ENCODE data around the gene EIF5A2.

The EIF5A2 gene

DNA sequence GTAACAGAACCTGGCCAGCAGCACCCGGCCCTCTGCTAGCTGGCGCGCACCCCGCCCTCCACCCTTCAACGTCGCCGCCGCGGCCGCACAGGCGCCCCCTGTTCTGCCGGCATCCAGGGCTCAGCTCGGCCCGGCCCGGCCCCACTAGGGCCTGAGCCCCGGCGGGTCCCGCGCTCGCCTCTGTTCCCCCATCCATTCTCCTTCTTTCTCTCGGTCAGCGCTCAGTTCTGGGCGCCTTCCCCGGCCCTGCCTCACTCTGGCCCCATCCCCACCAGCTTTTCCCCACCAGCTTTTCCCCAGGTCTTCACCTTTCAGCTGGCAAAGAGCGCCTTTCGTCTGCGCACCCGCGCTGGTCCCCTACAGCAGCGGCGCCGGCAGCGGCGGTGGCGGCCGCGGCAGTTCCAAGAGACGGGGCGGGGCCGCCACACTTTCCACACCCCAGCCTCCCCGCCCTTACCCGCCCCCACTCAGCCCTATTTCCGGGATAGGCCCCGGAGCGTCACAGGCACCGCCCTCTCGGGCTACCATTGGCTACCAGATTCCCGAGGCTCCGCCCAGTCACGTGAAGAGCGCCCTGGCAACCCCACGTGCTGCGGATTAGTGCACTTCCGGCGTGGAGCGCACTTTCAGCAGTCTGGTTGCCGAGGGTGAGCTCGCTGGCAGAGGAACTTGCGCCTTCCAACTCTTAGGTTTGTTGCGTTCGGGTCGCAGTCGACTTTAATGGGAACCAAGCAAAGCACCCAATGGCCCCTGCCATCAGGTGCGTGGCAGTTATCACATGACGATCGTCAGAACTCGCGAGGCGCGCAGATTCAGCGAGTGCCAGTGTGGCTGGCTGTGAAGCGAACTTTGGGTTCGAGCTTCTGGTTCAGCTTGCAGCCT, at the start of gene EIF5A2:
EIF5A2 (minus strand) TSS at position 403 of the 882 bp plus-strand sequence. CDS start 831 bp downstream, outside the sequence.
- CTCF ChIA-PET, result interaction anchor here (1.0 kb wide), 1 partner anchor 60 kb away, joined by 3 read pairs; no protein-coding TSS in a partner anchor
- POLR2A ChIA-PET, result interaction anchor here (0.6 kb wide), 1 partner anchor 51 kb away, joined by 3 read pairs; no protein-coding TSS in a partner anchor
- peak; percentile 88 for DNase-seq (ENCODE audit: extremely low spot score)
- TF ChIP-seq, protein P1, sequence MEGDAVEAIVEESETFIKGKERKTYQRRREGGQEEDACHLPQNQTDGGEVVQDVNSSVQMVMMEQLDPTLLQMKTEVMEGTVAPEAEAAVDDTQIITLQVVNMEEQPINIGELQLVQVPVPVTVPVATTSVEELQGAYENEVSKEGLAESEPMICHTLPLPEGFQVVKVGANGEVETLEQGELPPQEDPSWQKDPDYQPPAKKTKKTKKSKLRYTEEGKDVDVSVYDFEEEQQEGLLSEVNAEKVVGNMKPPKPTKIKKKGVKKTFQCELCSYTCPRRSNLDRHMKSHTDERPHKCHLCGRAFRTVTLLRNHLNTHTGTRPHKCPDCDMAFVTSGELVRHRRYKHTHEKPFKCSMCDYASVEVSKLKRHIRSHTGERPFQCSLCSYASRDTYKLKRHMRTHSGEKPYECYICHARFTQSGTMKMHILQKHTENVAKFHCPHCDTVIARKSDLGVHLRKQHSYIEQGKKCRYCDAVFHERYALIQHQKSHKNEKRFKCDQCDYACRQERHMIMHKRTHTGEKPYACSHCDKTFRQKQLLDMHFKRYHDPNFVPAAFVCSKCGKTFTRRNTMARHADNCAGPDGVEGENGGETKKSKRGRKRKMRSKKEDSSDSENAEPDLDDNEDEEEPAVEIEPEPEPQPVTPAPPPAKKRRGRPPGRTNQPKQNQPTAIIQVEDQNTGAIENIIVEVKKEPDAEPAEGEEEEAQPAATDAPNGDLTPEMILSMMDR (IDR thresholded peaks at IDR 0.05; ENCODE audit: control extremely low read depth, extremely low read depth, low read depth, missing control alignments), result no peak

DNA sequence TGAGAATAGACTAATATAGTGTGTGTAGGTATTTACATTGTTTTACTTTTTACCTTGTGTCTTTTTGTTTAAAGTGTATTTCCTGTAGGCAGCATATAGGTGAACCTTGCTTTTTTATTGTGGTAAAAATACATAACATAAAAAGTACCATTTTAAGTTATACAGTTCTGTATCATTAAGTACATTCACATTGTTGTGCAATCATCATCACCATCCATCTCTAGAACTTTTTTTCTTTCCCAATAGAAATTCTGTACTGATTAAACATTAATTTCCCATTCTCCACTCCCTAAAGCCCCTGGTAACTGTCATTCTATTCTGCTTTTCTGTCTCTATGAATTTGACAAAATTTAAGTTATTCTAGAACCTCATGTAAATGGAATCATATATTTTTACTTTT, 48.2 kb upstream of the EIF5A2 start:
- POLR2A ChIA-PET, result no interaction called here
- DNase-seq (ENCODE audit: extremely low spot score), result no peak
- CTCF ChIA-PET, result interaction anchor here (1.0 kb wide), 1 partner anchor 9 kb away, joined by 3 read pairs; no protein-coding TSS in a partner anchor
- TF ChIP-seq, protein P1 (IDR thresholded peaks at IDR 0.05; ENCODE audit: control extremely low read depth, extremely low read depth, low read depth, missing control alignments), result no peak

DNA sequence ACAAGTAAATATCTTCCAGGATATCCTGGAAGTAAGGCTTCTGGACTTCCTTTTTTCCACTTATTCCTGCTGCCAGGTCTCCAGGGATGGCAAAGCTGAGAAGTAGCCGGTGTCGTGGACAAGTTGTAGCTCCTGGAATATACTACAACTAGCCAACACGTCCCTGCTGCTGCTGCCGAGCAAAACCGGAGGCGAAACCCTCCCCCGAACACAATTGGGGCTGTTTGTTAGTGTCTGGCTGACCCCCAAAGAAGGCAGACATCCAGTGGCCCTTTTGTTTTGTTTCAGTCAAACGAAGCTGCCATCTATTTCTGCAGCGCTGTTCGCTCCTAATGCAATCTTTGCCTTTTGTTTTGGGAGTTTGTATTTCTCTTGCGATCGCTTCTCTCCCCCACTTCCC, 45.3 kb upstream of the EIF5A2 start:
- no peak for DNase-seq (ENCODE audit: extremely low spot score)
- TF ChIP-seq, protein P1 (IDR thresholded peaks at IDR 0.05; ENCODE audit: control extremely low read depth, extremely low read depth, low read depth, missing control alignments), result no peak
- ChIA-PET CTCF (no interaction called here), POLR2A (no interaction called here)

DNA sequence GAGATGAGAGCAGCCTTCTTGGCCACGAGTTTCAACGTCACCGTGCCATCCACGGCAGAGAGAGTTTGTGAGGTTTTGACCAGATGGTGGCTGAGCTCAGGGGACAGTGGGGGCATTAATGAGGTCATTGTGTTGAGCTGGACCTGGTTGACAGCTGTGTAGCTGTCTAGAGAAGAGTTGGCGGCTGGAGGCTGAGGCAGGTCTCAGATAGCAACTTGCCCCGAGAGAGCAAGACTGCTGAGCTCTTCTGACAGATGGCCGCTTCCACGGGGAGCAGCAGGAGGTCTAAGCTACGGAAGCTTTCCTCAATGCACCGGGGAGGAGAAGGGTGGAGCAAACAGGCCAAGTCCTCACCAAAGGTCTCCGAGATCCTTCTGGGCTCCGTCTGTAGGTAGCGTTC, 44.8 kb upstream of the EIF5A2 start:
- TF ChIP-seq, protein P1 (IDR thresholded peaks at IDR 0.05; ENCODE audit: control extremely low read depth, extremely low read depth, low read depth, missing control alignments), result no peak
- DNase-seq (ENCODE audit: extremely low spot score), result no peak
- ChIA-PET POLR2A (no interaction called here), CTCF (interaction anchor here (1.0 kb wide), 1 partner anchor 9 kb away, joined by 3 read pairs; no protein-coding TSS in a partner anchor)

DNA sequence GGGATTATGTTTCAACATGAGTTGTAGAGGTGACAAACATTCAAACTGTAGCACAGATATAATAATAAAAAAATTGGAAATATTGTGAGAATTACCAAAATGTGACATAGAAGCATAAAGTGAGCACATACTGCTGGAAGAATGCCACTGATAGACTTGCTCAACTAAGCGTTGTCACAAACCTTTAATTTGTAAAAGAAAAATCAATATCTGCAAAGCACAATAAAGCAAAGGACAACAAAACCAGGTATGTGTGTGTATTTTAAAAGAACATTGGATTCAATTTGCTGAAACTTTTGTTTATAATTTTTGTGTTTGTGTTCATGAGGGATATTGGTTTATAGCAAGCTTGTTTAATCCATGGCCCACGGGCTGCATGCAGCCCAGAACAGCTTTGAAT, 40.8 kb upstream of the EIF5A2 start:
- TF ChIP-seq, protein P1 (IDR thresholded peaks at IDR 0.05; ENCODE audit: control extremely low read depth, extremely low read depth, low read depth, missing control alignments), result no peak
- ChIA-PET CTCF (interaction anchor here (2.2 kb wide), 1 partner anchor 13 kb away, joined by 5 read pairs; no protein-coding TSS in a partner anchor), POLR2A (no interaction called here)
- DNase-seq (ENCODE audit: extremely low spot score), result no peak

DNA sequence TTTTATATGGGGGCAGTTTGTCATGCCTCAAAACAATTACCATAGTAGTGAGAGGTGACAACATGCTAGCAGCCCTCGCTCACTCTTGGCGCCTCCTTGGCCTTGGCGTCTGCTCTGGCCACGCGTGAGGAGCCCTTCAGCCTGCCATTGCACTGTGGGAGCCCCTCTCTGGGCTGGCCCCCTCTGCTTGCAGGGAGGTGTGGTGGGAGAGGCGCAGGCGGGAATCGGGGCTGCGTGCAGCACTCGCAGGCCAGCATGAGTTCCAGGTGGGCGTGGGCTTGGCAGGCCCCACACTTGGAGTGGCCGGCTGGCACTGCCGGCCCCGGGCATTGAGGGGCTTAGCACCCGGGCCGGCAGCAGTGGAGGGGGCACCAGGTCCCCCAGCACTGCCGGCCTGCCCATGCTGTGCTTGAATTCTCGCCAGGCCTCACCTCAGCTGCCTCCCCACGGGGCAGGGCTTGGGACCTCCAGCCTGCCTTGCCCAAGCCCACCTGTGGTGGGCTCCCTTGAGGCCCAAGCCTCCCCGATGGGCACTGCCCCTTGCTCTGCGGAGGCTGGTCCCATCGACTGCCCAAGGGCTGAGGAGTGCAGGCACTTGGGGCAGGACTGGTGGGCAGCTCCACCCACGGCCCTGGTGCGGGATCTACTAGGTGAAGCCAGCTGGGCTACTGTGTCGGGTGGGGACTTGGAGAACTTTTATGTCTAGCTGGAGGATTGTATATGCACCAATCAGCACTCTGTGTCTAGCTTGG, 38.8 kb upstream of the EIF5A2 start:
- CTCF ChIA-PET, result no interaction called here
- DNase-seq (ENCODE audit: extremely low spot score), result no peak
- POLR2A ChIA-PET, result no interaction called here
- TF ChIP-seq, protein P1 (IDR thresholded peaks at IDR 0.05; ENCODE audit: control extremely low read depth, extremely low read depth, low read depth, missing control alignments), result no peak

All from GM10248 (cell line).